Hepatocyte (in vitro differentiated cells): Measurements from ENCODE around the gene KCNQ1. TPM values are rescaled to one million over a fixed set of nuclear protein-coding genes. Genes with fewer than 3 reads are reported as not detected.

Experiments used
- DNase-seq: peaks from one replicate; pipeline ENCODE4 v3.0.0-alpha.2; 2016; ENCODE audit warnings: low spot score
- H2AFZ ChIP-seq: fragments of 200-600 bp; sonication (generic); 2 replicates; pipeline ENCODE4 v1.6.0; 2016; ENCODE audit warnings: antibody characterized with exemption, mild to moderate bottlenecking
- H3K27ac ChIP-seq: fragments of 200-600 bp; sonication (generic); 2 replicates; pipeline ENCODE4 v1.5.1; 2016; ENCODE audit warnings: mild to moderate bottlenecking
- H3K27me3 ChIP-seq: fragments of 200-600 bp; sonication (generic); 2 replicates; pipeline ENCODE4 v1.6.1; 2016
- H3K36me3 ChIP-seq: fragments of 200-600 bp; sonication (generic); replicated peaks from 2 replicates; pipeline ENCODE4 v1.5.1; 2016; ENCODE audit warnings: low read depth; ENCODE audit not compliant: insufficient read depth
- H3K4me1 ChIP-seq: fragments of 200-600 bp; sonication (generic); 2 replicates; pipeline ENCODE4 v1.5.1; 2016; ENCODE audit warnings: mild to moderate bottlenecking, moderate library complexity; ENCODE audit not compliant: insufficient read depth
- H3K4me2 ChIP-seq: fragments of 200-600 bp; sonication (generic); 2 replicates; pipeline ENCODE4 v1.6.0; 2016
- H3K4me3 ChIP-seq: fragments of 200-600 bp; sonication (generic); 2 replicates; pipeline ENCODE4 v1.5.1; 2016; ENCODE audit warnings: mild to moderate bottlenecking
- H3K79me2 ChIP-seq: fragments of 200-600 bp; sonication (generic); 2 replicates; pipeline ENCODE4 v1.6.0; 2017; ENCODE audit warnings: mild to moderate bottlenecking
- H3K9me2 ChIP-seq: fragments of 200-600 bp; sonication (generic); replicated peaks from 2 replicates; pipeline ENCODE4 v1.6.0; 2017; ENCODE audit warnings: mild to moderate bottlenecking; ENCODE audit not compliant: insufficient read depth
- H3K9me3 ChIP-seq: fragments of 200-600 bp; sonication (generic); 2 replicates; pipeline ENCODE4 v1.5.1; 2016; ENCODE audit warnings: low read depth, mild to moderate bottlenecking
- H4K20me1 ChIP-seq: fragments of 200-600 bp; sonication (generic); 2 replicates; pipeline ENCODE4 v1.6.0; 2016; ENCODE audit warnings: mild to moderate bottlenecking; ENCODE audit not compliant: insufficient read depth, poor library complexity, severe bottlenecking
- CTCF ChIP-seq: fragments of 200-600 bp; sonication (generic); IDR thresholded peaks from 2 replicates; pipeline ENCODE4 v1.5.1; 2016; ENCODE audit warnings: antibody characterized with exemption, mild to moderate bottlenecking; ENCODE audit not compliant: poor library complexity
- EZH2 ChIP-seq: fragments of 200-600 bp; sonication (generic); IDR thresholded peaks from 2 replicates; pipeline ENCODE4 v1.6.1; 2016; ENCODE audit warnings: antibody characterized with exemption, mild to moderate bottlenecking, borderline replicate concordance
- EZH2phosphoT487 ChIP-seq: fragments of 200-600 bp; sonication (generic); IDR thresholded peaks from one replicate; pipeline ENCODE4 v1.6.1; 2018; ENCODE audit warnings: antibody characterized with exemption, mild to moderate bottlenecking, low read depth, moderate library complexity; ENCODE audit not compliant: unreplicated experiment, severe bottlenecking
- WGBS: methylation state at CpG from one replicate; pipeline ENCODE4 v1.1.6; 2016; ENCODE audit warnings: low lambda C conversion rate; ENCODE audit errors: missing lambda C conversion rate; 5-methylcytosine and 5-hydroxymethylcytosine counted together
- polyA plus RNA-seq: library from polyadenylated mRNA; unstranded; fragments of >200 nt; fragmentation: Nextera tagmentation; extraction: Ambion mirVana; gene quantifications from 2 replicates; pipeline ENCODE4 v1.2.1, GENCODE V29; 2016
- total RNA-seq: library from RNA; depleted of rRNA; stranded (reverse); fragments of >200 nt; gene quantifications from 2 replicates; pipeline ENCODE4 v1.2.3, GENCODE V29; 2014

KCNQ1 gene
- total and polyA plus RNA-seq, 2 experiments from 2014 or later = 1.8 to 6.4 TPM

GRCh38 chr11:2498750-2499149, 53.9 kb downstream of the KCNQ1 start:
- H3K27me3 ChIP-seq = no peaks in the 10 kb centered on the region
- no peaks in the 10 kb centered on the region for H4K20me1 ChIP-seq
- no peaks in the 10 kb centered on the region for H3K9me3 ChIP-seq
- WGBS = 81% methylated on average over 7 of the region's 7 CpGs
- H3K4me1 ChIP-seq = no peaks in the 10 kb centered on the region
- no peak overlapping the region for H3K27ac ChIP-seq
- no peaks in the 10 kb centered on the region for H3K9me2 ChIP-seq
- no peaks in the 10 kb centered on the region for H3K79me2 ChIP-seq
- H3K36me3 ChIP-seq = no peaks in the 10 kb centered on the region
- H2AFZ ChIP-seq = no peak overlapping the region
- DNase-seq = no peak
- no peak overlapping the region for H3K4me2 ChIP-seq
- H3K4me3 ChIP-seq = no peak overlapping the region
- TF ChIP-seq CTCF (no peak), EZH2phosphoT487 (no peak), EZH2 (no peak)

- Histone ChIP-seq H3K9me3 (no peaks in the 10 kb centered on the region), H3K4me1 (no peaks in the 10 kb centered on the region), H3K27me3 (peaks cover 16% of the 10 kb centered on the region), H3K36me3 (no peaks in the 10 kb centered on the region), H3K9me2 (no peaks in the 10 kb centered on the region), H3K4me3 (no peak overlapping the region), H3K4me2 (no peak overlapping the region), H4K20me1 (no peaks in the 10 kb centered on the region), H2AFZ (no peak overlapping the region), H3K79me2 (no peaks in the 10 kb centered on the region), H3K27ac (no peak overlapping the region)
- WGBS = 94% methylated on average over 11 of the region's 13 CpGs
- DNase-seq = no peak
- no peak for TF ChIP-seq EZH2
- no peak for TF ChIP-seq EZH2phosphoT487
- no peak for TF ChIP-seq CTCF
Observed at GRCh38 chr11:2507212-2507901, 62.5 kb downstream of the KCNQ1 start.

GRCh38 chr11:2507945-2508749, 63.3 kb downstream of the KCNQ1 start:
- TF ChIP-seq EZH2phosphoT487 (no peak), CTCF (no peak), EZH2 (no peak)
- Histone ChIP-seq H3K27me3 (peaks cover 16% of the 10 kb centered on the region), H3K27ac (no peak overlapping the region), H3K79me2 (no peaks in the 10 kb centered on the region), H3K36me3 (no peaks in the 10 kb centered on the region), H4K20me1 (no peaks in the 10 kb centered on the region), H3K9me2 (no peaks in the 10 kb centered on the region), H3K4me2 (no peak overlapping the region), H3K4me1 (no peaks in the 10 kb centered on the region), H3K9me3 (no peaks in the 10 kb centered on the region), H3K4me3 (no peak overlapping the region), H2AFZ (no peak overlapping the region)
- DNase-seq = no peak
- WGBS = 89% methylated on average over 11 of the region's 12 CpGs
